Calu3 (cell line): Measurements from ENCODE around the gene LRMDA. TPM values are rescaled to one million over a fixed set of nuclear protein-coding genes. Genes with fewer than 3 reads are reported as not detected.

Source experiments
- BruUV-seq: library from RNA; stranded (reverse); fragments of 400-500 nt; replicated peaks from 2 replicates; lab custom pipeline; 2021; lab: Mats Ljungman, UMichigan
- CTCF ChIA-PET: fragments of 300-600 bp; sonication (Branson Sonifier 250); formaldehyde crosslinking; loops from one replicate; lab custom pipeline; 2022; ENCODE audit warnings: antibody characterized with exemption; lab: Charles Lee
- DNase-seq: peaks from one replicate; pipeline ENCODE4 v3.0.0; 2022
- H3K27ac Mint-ChIP-seq: one replicate; pipeline ENCODE4 v1.8.0; 2022; ENCODE audit warnings: mixed read lengths; ENCODE audit not compliant: unreplicated experiment
- H3K27me3 Mint-ChIP-seq: one replicate; pipeline ENCODE4 v1.8.0; 2022; ENCODE audit warnings: mixed read lengths; ENCODE audit not compliant: unreplicated experiment
- H3K36me3 Mint-ChIP-seq: one replicate; pipeline ENCODE4 v1.8.0; 2022; ENCODE audit warnings: mild to moderate bottlenecking, moderate library complexity, mixed read lengths; ENCODE audit not compliant: insufficient read depth, unreplicated experiment
- H3K4me1 Mint-ChIP-seq: one replicate; pipeline ENCODE4 v1.8.0; 2022; ENCODE audit warnings: mild to moderate bottlenecking, low read depth, mixed read lengths; ENCODE audit not compliant: unreplicated experiment
- H3K4me3 Mint-ChIP-seq: one replicate; pipeline ENCODE4 v1.8.0; 2022; ENCODE audit warnings: mild to moderate bottlenecking, low read depth, moderate library complexity, mixed read lengths; ENCODE audit not compliant: unreplicated experiment
- H3K9me3 Mint-ChIP-seq: one replicate; pipeline ENCODE4 v1.8.0; 2022; ENCODE audit warnings: low read depth, mixed read lengths; ENCODE audit not compliant: unreplicated experiment
- CTCF ChIP-seq: fragments of 200-600 bp; IDR thresholded peaks from one replicate; pipeline ENCODE4 v1.8.0; 2022; ENCODE audit warnings: antibody characterized with exemption; ENCODE audit not compliant: unreplicated experiment
- intact Hi-C: fragments of 100-400 bp; cut with micrococcal nuclease; formaldehyde crosslinking; loops from one replicate; pipeline ENCODE4 v1.10.0; 2022; ENCODE audit not compliant: unreplicated experiment
- total RNA-seq: library from RNA; stranded (reverse); gene quantifications from 2 replicates; pipeline ENCODE4 v1.2.3, GENCODE V29; 2022

The LRMDA gene
- total RNA-seq, 1 experiment from 2014 or later = 7.6 TPM

- Mint-ChIP-seq H3K4me3 (no peak overlapping the region), H3K27ac (no peak overlapping the region), H3K9me3 (no peaks in the 10 kb centered on the region), H3K4me1 (no peaks in the 10 kb centered on the region), H3K36me3 (peaks cover 38% of the 10 kb centered on the region), H3K27me3 (peaks cover 7% of the 10 kb centered on the region)
- CTCF ChIA-PET = no interaction called here
- intact Hi-C loops = no loop called here
- DNase-seq = no peak
- no peak for TF ChIP-seq CTCF
- BruUV-seq = no TSS peak
Observed at GRCh38 chr10:75395932-75396630, 35.3 kb upstream of the LRMDA start.

- BruUV-seq = no TSS peak
- Mint-ChIP-seq H3K27ac (no peak overlapping the region), H3K9me3 (no peaks in the 10 kb centered on the region), H3K36me3 (peaks cover 46% of the 10 kb centered on the region), H3K27me3 (peaks cover 4% of the 10 kb centered on the region), H3K4me1 (no peaks in the 10 kb centered on the region), H3K4me3 (no peak overlapping the region)
- no peak for TF ChIP-seq CTCF
- no peak for DNase-seq
- CTCF ChIA-PET = no interaction called here
- intact Hi-C loops = no loop called here
Observed at GRCh38 chr10:75396631-75397495, 34.6 kb upstream of the LRMDA start.

- no peaks in the 10 kb centered on the region for H3K27me3 Mint-ChIP-seq
- DNase-seq = no peak
- TF ChIP-seq CTCF = no peak
- H3K27ac Mint-ChIP-seq = no peak overlapping the region
- CTCF ChIA-PET = no interaction called here
- H3K9me3 Mint-ChIP-seq = no peaks in the 10 kb centered on the region
- intact Hi-C loops = no loop called here
- H3K4me1 Mint-ChIP-seq = no peaks in the 10 kb centered on the region
- no peak overlapping the region for H3K4me3 Mint-ChIP-seq
- no TSS peak for BruUV-seq
- peaks cover 54% of the 10 kb centered on the region for H3K36me3 Mint-ChIP-seq
Observed at GRCh38 chr10:75397496-75398199, 33.8 kb upstream of the LRMDA start.

- Mint-ChIP-seq H3K27ac (no peak overlapping the region), H3K4me3 (peak overlapping the region; percentile 95), H3K27me3 (no peaks in the 10 kb centered on the region), H3K9me3 (no peaks in the 10 kb centered on the region), H3K36me3 (peaks cover 60% of the 10 kb centered on the region), H3K4me1 (no peaks in the 10 kb centered on the region)
- TF ChIP-seq CTCF = no peak
- no peak for DNase-seq
- CTCF ChIA-PET = no interaction called here
- TSS peak; percentile 32 for BruUV-seq
- intact Hi-C loops = no loop called here
Observed at GRCh38 chr10:75398200-75398691, 33.2 kb upstream of the LRMDA start.
